Measurements from ENCODE around the gene NUP214. TPM values are rescaled to one million over a fixed set of nuclear protein-coding genes. Genes with fewer than 3 reads are reported as not detected.

NUP214 gene
- total RNA-seq, 1 experiment from 2014 or later = 35.5 TPM

GRCh38 chr9:131129183-131129582 lies 3.8 kb downstream of the NUP214 start:
- RAD21 ChIA-PET (ENCODE audit: low non-redundant PET in 1 of 2, low total read pairs in 2 of 2, uncharacterized antibody in 2 of 2, unreplicated experiment in 2 of 2) = interaction anchor here in 1 of 2 experiments (0.7 kb wide), 1 partner anchor 72 kb away, joined by 3 read pairs; no protein-coding TSS in a partner anchor
- Histone ChIP-seq H2AFZ (ENCODE audit: low read depth, low read length, poor library complexity, severe bottlenecking) (no peak overlapping the region), H3K4me3 (replicated peaks in 1 of 2; ENCODE audit: low read depth in 1 of 2, low read length in 2 of 2) (no peak overlapping the region), H3K36me3 (ENCODE audit: control insufficient read depth in 1 of 2, insufficient read depth in 2 of 2, low read length in 2 of 2) (peaks cover 36 to 54% of the 10 kb centered on the region in 2 experiments), H3K9ac (ENCODE audit: low read length) (no peak overlapping the region), H3K79me2 (ENCODE audit: insufficient read depth, low read length) (peaks cover 58% of the 10 kb centered on the region), H3K27me3 (ENCODE audit: insufficient read depth, low read length) (no peaks in the 10 kb centered on the region), H3K4me1 (ENCODE audit: control insufficient read depth in 1 of 2, insufficient read depth in 2 of 2, low read length in 2 of 2) (peaks cover 6 to 12% of the 10 kb centered on the region in 2 experiments; a peak in 3 of 4 replicates), H4K20me1 (ENCODE audit: insufficient read depth) (no peaks in the 10 kb centered on the region), H3K27ac (ENCODE audit: low read depth, low read length) (no peak overlapping the region), H3K9me3 (ENCODE audit: control insufficient read depth in 1 of 2, insufficient read depth in 1 of 2, low read depth in 1 of 2, low read length in 2 of 2) (no peaks in the 10 kb centered on the region), H3K9me2 (ENCODE audit: insufficient read depth) (no peaks in the 10 kb centered on the region), H3K4me2 (ENCODE audit: low read length) (no peak overlapping the region)
- POLR2A ChIA-PET = no interaction called here
- intact Hi-C loops (cut with micrococcal nuclease) = loop anchor here (5.0 kb wide), 1 partner anchor 72 kb away; no protein-coding TSS in a partner anchor
- ATAC-seq (no peak), DNase-seq (ENCODE audit: low read depth, low spot score) (no peak)
- TF ChIP-seq SIN3A (IDR thresholded peaks at IDR 0.05; ENCODE audit: low read depth) (no peak), SP1 (IDR thresholded peaks at IDR 0.05; ENCODE audit: low read depth) (no peak), SRF (IDR thresholded peaks at IDR 0.05; ENCODE audit: low read depth) (no peak), CEBPB (IDR thresholded peaks at IDR 0.05; ENCODE audit: low read depth) (no peak), ELF1 (IDR thresholded peaks at IDR 0.05; ENCODE audit: borderline replicate concordance, low read depth) (no peak), FOSL1 (IDR thresholded peaks at IDR 0.05; ENCODE audit: low read depth) (no peak), ZNF274 (IDR thresholded peaks at IDR 0.05; ENCODE audit: low read depth, low read length) (no peak), REST (IDR thresholded peaks at IDR 0.05; ENCODE audit: low read depth) (no peak), JUND (IDR thresholded peaks at IDR 0.05) (no peak), POLR2AphosphoS5 (IDR thresholded peaks at IDR 0.05; ENCODE audit: low read depth, low read length) (no peak), EZH2phosphoT487 (IDR thresholded peaks at IDR 0.05; ENCODE audit: borderline replicate concordance) (no peak)
- TF ChIP-seq, protein P1, sequence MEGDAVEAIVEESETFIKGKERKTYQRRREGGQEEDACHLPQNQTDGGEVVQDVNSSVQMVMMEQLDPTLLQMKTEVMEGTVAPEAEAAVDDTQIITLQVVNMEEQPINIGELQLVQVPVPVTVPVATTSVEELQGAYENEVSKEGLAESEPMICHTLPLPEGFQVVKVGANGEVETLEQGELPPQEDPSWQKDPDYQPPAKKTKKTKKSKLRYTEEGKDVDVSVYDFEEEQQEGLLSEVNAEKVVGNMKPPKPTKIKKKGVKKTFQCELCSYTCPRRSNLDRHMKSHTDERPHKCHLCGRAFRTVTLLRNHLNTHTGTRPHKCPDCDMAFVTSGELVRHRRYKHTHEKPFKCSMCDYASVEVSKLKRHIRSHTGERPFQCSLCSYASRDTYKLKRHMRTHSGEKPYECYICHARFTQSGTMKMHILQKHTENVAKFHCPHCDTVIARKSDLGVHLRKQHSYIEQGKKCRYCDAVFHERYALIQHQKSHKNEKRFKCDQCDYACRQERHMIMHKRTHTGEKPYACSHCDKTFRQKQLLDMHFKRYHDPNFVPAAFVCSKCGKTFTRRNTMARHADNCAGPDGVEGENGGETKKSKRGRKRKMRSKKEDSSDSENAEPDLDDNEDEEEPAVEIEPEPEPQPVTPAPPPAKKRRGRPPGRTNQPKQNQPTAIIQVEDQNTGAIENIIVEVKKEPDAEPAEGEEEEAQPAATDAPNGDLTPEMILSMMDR (IDR thresholded peaks at IDR 0.05 in 2 of 3, conservative IDR thresholded peaks at IDR 0.05 in 1 of 3; ENCODE audit: borderline replicate concordance in 1 of 3, insufficient read depth in 1 of 3, low read depth in 2 of 3, low read length in 2 of 3) = no peak
- TF ChIP-seq, protein P2, sequence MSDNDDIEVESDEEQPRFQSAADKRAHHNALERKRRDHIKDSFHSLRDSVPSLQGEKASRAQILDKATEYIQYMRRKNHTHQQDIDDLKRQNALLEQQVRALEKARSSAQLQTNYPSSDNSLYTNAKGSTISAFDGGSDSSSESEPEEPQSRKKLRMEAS (IDR thresholded peaks at IDR 0.05) = no peak
- CTCF ChIA-PET = no interaction called here
- BruUV-seq (replicated peaks) = no TSS peak
